GM12874 (cell line): Measurements from ENCODE around the gene SLCO3A1.

ENCODE experiments used
- CTCF ChIP-seq: IDR thresholded peaks from 2 replicates; pipeline ENCODE4 v1.5.1; 2011; ENCODE audit warnings: low read depth, mild to moderate bottlenecking, control low read depth, low read length, moderate library complexity; ENCODE audit not compliant: insufficient read depth

The SLCO3A1 gene

DNA sequence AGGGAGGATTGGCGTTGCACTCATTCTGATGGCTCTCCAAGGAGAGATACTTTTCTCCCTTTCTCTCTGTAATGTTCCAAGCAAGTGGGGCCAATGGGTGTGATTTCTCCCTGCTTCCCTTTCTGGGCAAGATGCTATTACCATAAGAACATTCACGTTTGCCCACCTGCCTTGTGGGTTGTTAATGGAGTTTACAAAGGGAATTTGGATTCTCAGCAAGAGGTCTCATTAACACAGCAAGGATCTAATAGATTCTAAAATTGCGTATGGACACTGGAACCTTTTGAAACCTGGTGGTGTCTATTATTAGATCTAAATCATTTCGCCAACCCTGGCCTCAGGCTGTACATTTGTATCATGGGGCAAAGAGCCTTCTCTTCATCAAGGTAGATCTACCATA, 74.1 kb downstream of the SLCO3A1 start:
- TF ChIP-seq CTCF = no peak

GRCh38 chr15:91928675-91929074, 75.2 kb downstream of the SLCO3A1 start:
- TF ChIP-seq CTCF = no peak

DNA sequence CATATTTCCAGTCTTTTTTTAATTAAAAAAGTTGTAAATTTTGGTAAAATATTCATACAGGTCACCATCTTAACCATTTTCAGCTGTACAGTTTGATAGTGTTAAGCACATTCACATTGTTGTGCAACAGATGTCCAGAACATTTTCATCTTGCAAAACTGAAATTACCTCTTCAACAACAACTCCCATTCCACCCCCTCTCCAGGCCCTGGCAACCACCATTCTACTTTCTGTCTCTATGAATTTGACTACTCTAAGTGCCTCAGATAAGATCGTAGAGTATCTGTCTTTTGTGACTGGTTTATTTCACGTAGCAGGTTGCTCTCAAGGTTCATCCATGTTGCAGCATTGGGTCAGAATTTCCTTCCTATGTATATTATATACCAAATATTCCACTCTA, 76.0 kb downstream of the SLCO3A1 start:
- TF ChIP-seq CTCF = no peak

GRCh38 chr15:91930092-91930491, 76.6 kb downstream of the SLCO3A1 start:
- no peak for TF ChIP-seq CTCF

DNA sequence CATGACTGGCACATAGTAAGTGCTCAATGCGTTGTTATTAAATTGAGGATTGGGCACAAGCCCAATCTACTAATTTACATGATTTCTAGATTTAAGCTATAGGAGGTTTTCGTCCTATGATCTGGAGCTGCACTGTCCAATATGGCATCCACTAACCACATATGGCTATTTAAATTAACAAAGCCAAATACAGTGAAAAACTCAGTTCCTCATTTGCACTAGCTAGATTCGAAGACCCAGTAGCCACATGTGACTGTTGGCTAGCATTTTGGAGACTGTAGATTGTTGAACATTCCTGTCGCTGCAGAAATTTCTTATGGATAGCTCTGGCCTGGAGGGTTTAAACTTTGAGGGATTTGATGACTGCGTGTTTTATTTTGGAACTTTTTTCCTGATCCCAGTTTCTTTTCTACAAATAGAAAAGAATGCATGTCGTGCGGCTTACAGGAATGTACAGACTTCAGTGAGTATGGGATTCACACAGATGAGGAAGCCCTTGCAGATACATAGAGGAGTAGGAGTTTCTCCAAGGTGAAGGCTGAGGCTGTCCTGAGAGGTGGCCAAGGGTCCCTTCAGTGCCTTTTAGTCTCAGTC, 82.8 kb downstream of the SLCO3A1 start:
- TF ChIP-seq CTCF = no peak

DNA sequence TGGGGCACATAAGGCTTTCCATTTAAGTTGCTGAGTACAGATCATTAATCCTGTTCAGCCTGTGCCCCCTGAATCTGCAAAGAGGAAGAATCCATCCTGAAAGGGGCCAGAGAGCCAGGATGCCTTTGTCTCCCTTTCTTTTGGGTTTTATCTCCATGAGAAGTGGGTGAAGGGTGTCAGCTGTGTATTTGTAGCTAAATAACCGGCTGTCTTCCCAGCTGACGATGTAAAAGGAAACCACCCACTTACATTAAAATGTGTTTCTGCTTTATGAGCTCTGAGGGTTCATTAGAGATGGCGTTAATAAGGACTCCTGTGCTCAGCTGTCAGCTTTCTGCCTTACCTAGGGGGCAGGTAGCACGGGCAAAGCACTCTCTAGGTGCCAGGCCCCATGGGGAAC, 83.4 kb downstream of the SLCO3A1 start:
- no peak for TF ChIP-seq CTCF

DNA sequence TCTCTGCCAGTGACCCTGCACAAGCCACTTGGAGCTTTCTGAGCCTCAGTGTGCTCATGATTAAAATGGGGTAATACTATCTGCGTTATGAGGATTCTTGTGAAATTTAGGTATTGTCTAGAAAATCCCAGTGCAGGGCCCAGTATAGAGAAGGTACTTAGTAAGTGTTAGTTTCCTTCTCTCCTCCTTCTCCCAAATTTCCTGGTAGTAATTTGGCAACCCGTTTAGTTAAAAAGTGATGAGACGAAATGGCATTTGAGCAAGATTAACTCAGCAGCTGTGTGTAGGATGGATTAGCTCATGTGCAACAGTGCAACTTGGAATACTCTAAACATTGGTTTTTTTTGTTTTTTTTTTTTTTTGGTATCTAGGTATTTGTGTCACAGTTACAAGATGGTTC, 84.6 kb downstream of the SLCO3A1 start:
- TF ChIP-seq CTCF = no peak

DNA sequence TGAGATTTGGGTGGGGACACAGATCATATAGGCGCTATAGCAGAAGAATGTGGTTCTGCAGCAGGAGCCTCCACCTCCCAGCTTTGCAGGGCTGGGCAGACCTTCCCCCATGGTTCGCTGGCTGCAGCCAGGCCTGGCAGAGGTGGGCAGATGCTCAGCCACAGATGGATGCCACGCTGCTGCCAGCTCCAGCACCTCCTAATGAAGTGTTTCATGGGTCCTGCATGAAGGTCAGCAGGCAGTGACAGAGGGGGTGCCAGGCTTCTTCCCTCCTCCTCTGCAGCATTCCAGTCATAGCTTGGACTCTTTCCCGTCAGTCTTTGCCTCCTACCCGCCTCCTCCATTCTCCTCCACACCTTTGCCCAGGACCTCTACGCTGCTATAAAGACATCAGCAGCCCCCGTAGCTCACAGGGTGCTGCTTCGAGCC, 85.9 kb downstream of the SLCO3A1 start:
- no peak for TF ChIP-seq CTCF
